ENCODE data around the gene KREMEN1. TPM values are rescaled to one million over a fixed set of nuclear protein-coding genes. Genes with fewer than 3 reads are reported as not detected.

Gene KREMEN1
- total and polyA plus RNA-seq, 2 of the 4 experiments (the other 2 are of a cell fraction), result 2.9 to 4.6 TPM

- H3K23ac ChIP-seq (ENCODE audit: low read depth, low read length), result no peak overlapping the region
- no peak overlapping the region for H2BK5ac ChIP-seq (ENCODE audit: low read depth, low read length, poor library complexity, severe bottlenecking)
- H2AFZ ChIP-seq (replicated peaks; ENCODE audit: low read length, poor library complexity), result no peak overlapping the region
- H3K14ac ChIP-seq (replicated peaks; ENCODE audit: low read depth, low read length), result no peak overlapping the region
- H4K5ac ChIP-seq (ENCODE audit: low read depth, low read length), result no peak overlapping the region
- POLR2A ChIA-PET (ENCODE audit: unreplicated experiment), result no interaction called here
- H3K27ac ChIP-seq (ENCODE audit: insufficient read depth, low read length), result no peak overlapping the region
- dilution Hi-C loops (cut with HindIII; ENCODE audit: low sequenced_read_pairs, unreplicated experiment) (no loop called here), in situ Hi-C loops (cut with MboI; ENCODE audit: low sequenced_read_pairs) (no loop called here), intact Hi-C loops (cut with micrococcal nuclease) (no loop called here)
- H3K4me2 ChIP-seq (ENCODE audit: low read depth, low read length), result no peak overlapping the region
- H3K9me1 ChIP-seq (ENCODE audit: insufficient read depth, low read length), result no peaks in the 10 kb centered on the region
- ATAC-seq (ENCODE audit: low read depth), result no peak
- no peak overlapping the region for H2AK9ac ChIP-seq (replicated peaks; ENCODE audit: low read depth, low read length, poor library complexity)
- no peak for DNase-seq
- peaks cover 7% of the 10 kb centered on the region for H3K36me3 ChIP-seq (ENCODE audit: control insufficient read depth, insufficient read depth, low read length)
- no peaks in the 10 kb centered on the region for H3K9me3 ChIP-seq (ENCODE audit: control insufficient read depth, insufficient read depth, low read length)
- no peak overlapping the region for H2BK120ac ChIP-seq (ENCODE audit: low read depth, low read length)
- no peak overlapping the region for H3K4ac ChIP-seq (ENCODE audit: low read depth, low read length)
- no peak overlapping the region for H3K4me3 ChIP-seq (ENCODE audit: insufficient read depth, low read depth, low read length)
- no peak overlapping the region for H2BK20ac ChIP-seq (ENCODE audit: low read depth, low read length)
- H2BK15ac ChIP-seq (ENCODE audit: low read depth, low read length), result no peak overlapping the region
- WGBS, 2 experiments (ENCODE audit: extremely low coverage in 2 of 2, insufficient read length in 1 of 2), result 81% methylated on average over 4 of the region's 10 CpGs; no CpG with 5 or more reads in 1 of the 2 experiments
- no peak overlapping the region for H4K91ac ChIP-seq (ENCODE audit: insufficient read depth, low read depth, low read length)
- H3K18ac ChIP-seq (ENCODE audit: low read depth, low read length), result no peak overlapping the region
- no peaks in the 10 kb centered on the region for H3K79me1 ChIP-seq (ENCODE audit: low read depth in 1 of 2, low read length in 2 of 2)
- no peak overlapping the region for H3K9ac ChIP-seq (ENCODE audit: low read depth, low read length)
- H4K20me1 ChIP-seq (ENCODE audit: insufficient read depth, low read length), result no peaks in the 10 kb centered on the region
- TF ChIP-seq RFX5 (IDR thresholded peaks at IDR 0.05; ENCODE audit: low read depth, low read length), result no peak
- no peak for TF ChIP-seq MAZ (IDR thresholded peaks at IDR 0.05; ENCODE audit: borderline replicate concordance, low read depth, low read length)
- no peak for TF ChIP-seq CHD1 (IDR thresholded peaks at IDR 0.05; ENCODE audit: low read depth, low read length)
- no peak for TF ChIP-seq CEBPB (IDR thresholded peaks at IDR 0.05; ENCODE audit: low read depth, low read length)
- no peak for TF ChIP-seq POLR2A (IDR thresholded peaks at IDR 0.05; ENCODE audit: low read depth, low read length)
- no peak for TF ChIP-seq MXI1 (IDR thresholded peaks at IDR 0.05; ENCODE audit: borderline replicate concordance, low read depth, low read length)
- TF ChIP-seq NFE2L2 (IDR thresholded peaks at IDR 0.05; ENCODE audit: low read depth, low read length), result no peak
- TF ChIP-seq SMC3 (IDR thresholded peaks at IDR 0.05; ENCODE audit: low read depth, low read length), result no peak
- TF ChIP-seq, protein P1, sequence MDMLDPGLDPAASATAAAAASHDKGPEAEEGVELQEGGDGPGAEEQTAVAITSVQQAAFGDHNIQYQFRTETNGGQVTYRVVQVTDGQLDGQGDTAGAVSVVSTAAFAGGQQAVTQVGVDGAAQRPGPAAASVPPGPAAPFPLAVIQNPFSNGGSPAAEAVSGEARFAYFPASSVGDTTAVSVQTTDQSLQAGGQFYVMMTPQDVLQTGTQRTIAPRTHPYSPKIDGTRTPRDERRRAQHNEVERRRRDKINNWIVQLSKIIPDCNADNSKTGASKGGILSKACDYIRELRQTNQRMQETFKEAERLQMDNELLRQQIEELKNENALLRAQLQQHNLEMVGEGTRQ (IDR thresholded peaks at IDR 0.05; ENCODE audit: low read depth, low read length), result no peak
- no peak for TF ChIP-seq FOS (IDR thresholded peaks at IDR 0.05; ENCODE audit: low read depth, low read length)
- no peak for TF ChIP-seq BHLHE40 (IDR thresholded peaks at IDR 0.05; ENCODE audit: low read depth, low read length)
- TF ChIP-seq CTCF (conservative IDR thresholded peaks at IDR 0.05; ENCODE audit: low read depth, low read length), result no peak
- no peaks in the 10 kb centered on the region for H3K4me1 ChIP-seq (ENCODE audit: control insufficient read depth, insufficient read depth, low read length)
- CTCF ChIA-PET, result interaction anchor here (0.6 to 1.4 kb wide), 2 partner anchors 9 to 109 kb away, joined by 3 to 6 read pairs; no protein-coding TSS in a partner anchor
- no peak overlapping the region for H4K8ac ChIP-seq (ENCODE audit: low read depth in 2 of 2, low read length in 2 of 2)
- H3K27me3 ChIP-seq (ENCODE audit: control insufficient read depth, insufficient read depth, low read length), result no peaks in the 10 kb centered on the region
- BruUV-seq (replicated peaks), result no TSS peak
- no peak overlapping the region for H3K56ac ChIP-seq (ENCODE audit: extremely low read depth, insufficient read depth, low read length)
- H2AK5ac ChIP-seq (ENCODE audit: low read depth, low read length), result no peak overlapping the region
Measured at GRCh38 chr22:29054251-29054767, 18.5 kb upstream of the KREMEN1 start.
